Measurements from ENCODE around the gene HCFC1.

DNA sequence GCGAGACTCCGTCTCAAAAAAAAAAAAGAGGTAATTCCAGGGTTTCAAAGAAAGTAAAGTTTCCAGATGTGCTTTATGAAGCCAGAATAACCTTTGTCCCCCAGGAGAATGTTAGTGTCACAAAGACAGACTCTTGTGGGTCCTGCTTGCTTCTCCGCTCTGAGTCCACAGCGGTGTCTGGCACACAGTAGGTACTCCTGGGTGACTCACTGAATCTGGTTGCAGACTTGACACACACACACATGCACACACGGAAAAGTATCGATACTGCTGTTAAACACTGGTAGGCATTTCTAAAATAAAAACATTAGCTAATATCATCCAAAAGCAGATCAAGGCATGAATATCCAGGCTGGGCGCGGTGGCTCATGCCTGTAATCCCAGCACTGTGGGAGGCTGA, 23.9 kb upstream of the HCFC1 start:
- TF ChIP-seq CTCF (conservative IDR thresholded peaks at IDR 0.05; ENCODE audit: low read depth, low read length) = no peak
- TF ChIP-seq EZH2 (IDR thresholded peaks at IDR 0.05; ENCODE audit: borderline replicate concordance, low read depth, low read length, poor library complexity, severe bottlenecking) = no peak
